NT2/D1 (cell line): Measurements from ENCODE around the gene PTPRG.

Experiments used
- SUZ12 ChIP-seq: IDR thresholded peaks from 2 replicates; pipeline ENCODE4 v1.6.1; 2011; ENCODE audit not compliant: insufficient read length, insufficient read depth; ENCODE audit errors: extremely low read depth
- YY1 ChIP-seq: IDR thresholded peaks from 2 replicates; pipeline ENCODE4 v1.6.1; 2011; ENCODE audit not compliant: insufficient read length, insufficient read depth

DNA sequence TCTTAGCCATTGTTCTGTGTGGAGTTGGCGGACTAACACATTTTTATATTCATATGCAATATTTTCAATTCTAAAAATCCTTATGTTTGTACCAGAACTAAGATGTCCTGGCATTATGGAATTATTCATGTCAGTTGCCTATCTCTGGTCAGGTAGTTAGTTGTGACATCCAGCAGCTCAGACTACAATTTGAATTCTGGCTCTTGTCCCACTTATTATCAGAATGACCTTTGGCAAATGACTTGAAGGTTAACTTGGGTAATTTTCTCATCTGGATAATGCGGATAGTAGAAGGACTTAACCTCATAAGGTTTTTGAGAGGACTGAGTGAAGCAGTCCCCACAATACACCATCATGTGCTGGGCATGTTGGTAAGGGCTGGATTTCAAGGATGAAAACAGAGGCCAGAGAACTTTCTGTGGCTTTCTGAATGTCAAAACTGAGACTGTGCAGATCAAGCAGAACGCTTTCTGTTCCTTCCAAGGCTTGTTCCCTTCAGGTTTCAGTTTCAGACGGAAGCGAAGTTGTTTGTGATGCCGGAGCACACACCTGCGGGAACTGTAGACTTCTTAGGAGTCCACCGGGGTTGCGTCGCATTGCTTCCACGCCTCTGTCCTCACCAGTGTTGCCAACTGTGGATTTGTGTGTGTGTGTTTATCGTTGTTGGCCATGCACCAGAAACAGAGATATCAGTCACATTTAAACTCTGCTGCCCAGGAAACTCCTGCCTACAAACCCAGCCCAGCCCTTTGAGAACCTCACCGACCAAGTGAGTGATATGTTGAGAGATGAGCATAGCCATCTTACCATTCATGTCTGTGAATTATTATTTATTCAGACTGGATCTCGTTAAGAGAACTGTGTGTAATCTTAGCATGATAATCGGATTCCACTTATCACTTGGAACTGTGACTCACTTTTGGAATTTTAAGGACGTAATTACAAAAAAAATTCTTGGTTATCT is 76.0 kb downstream of the PTPRG start:
- TF ChIP-seq YY1 (no peak), SUZ12 (no peak)
